GM18909 (cell line): ENCODE measurements around the gene PODXL2.
A peak's percentile ranks its signal among the peaks of the same experiment; 100 is the strongest.
"Not testable (repeated sequence)": the region's sequence is repeated elsewhere in the genome, so short reads cannot be mapped to it uniquely, and the experiment has no call there.

Experiments used
- ATAC-seq: cut with Tn5 transposase; IDR thresholded peaks from one replicate; pipeline ENCODE4 v1.9.1; 2021; ENCODE audit warnings: mild to moderate bottlenecking; ENCODE audit not compliant: unreplicated experiment, poor library complexity

PODXL2 gene

DNA sequence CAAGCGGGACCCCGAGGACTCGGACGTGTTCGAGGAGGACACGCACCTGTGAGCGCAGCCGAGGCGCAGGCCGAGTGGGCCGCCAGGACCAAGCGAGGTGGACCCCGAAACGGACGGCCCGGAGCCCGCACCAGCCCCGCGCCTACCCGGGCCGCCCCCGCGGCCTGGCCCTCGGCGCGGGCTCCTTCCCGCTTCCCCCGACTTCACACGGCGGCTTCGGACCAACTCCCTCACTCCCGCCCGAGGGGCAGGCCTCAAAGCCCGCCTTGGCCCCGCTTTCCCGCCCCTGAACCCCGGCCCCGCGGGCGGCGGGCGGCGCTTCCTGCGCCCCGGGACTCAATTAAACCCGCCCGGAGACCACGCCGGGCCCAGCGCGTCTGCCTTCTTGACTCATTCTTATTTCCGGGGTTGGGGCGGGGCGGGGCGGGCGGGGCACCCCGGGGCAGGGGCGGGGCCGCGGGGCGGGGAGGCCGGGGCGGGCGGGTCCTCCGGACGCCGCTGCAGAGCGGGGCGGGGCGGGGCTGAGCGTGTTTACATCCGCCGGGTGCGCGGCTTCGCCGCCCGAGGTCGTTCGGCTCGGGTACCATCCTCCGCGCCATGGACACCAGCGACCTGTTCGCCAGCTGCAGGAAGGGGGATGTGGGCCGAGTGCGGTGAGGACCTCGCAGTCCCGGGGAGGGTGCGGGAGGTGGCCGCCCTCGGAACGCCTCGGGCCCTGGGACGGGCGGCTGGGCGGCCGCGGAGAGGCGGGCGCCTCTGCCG, 43.6 kb downstream of the PODXL2 start, which contains the start of gene ABTB1:
Gene ABTB1, plus strand, starts transcription at position 524 of the 762 bp plus-strand sequence. Its CDS starts 74 bp downstream, at position 598.
- ATAC-seq: peak; percentile 58

- peak; percentile 31 for ATAC-seq
Observed at GRCh38 chr3:127673191-127674100, 44.5 kb downstream of the PODXL2 start.

- no peak for ATAC-seq
Observed at GRCh38 chr3:127674101-127674721, 45.2 kb downstream of the PODXL2 start.

GRCh38 chr3:127674790-127675189, 45.8 kb downstream of the PODXL2 start:
- ATAC-seq: no peak

GRCh38 chr3:127675651-127676391, 46.8 kb downstream of the PODXL2 start:
- no peak for ATAC-seq

DNA sequence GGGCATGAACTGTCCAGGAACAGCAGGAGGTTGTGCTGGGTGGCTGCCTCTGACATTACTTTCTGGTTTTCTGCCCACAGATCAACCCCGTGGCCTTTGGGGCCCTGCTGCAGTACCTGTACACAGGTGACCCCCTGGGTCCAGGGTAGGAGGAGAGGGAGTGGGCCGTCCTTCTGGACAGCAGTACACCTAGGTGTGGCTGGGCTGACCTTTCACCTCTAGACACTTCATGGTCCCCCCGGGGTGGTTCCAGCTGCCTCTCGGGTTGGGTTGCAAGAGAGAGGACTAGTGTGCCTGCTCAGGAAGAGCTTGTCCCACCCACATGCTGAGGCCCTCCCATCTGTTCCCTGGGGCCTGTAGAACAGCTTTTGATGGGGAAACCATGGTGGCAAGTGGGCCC, 47.5 kb downstream of the PODXL2 start:
- ATAC-seq: no peak

DNA sequence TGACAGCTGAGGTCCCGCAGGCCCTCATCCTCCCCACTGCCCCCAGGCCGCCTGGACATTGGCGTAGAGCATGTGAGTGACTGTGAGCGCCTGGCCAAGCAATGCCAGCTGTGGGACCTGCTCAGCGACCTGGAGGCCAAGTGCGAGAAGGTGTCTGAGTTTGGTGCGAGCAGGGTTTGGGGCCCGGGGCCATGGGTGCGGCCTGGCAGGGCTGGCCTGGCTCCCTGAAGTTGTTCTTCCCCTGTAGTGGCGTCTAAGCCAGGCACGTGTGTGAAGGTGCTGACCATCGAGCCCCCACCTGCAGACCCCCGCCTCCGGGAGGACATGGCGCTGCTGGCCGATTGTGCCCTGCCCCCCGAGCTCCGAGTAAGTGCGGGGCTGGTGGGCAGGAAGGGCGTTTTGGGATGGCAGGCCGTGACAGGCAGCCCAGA, 48.0 kb downstream of the PODXL2 start:
- ATAC-seq: no peak

- no peak for ATAC-seq
Observed at GRCh38 chr3:127677541-127678314, 48.7 kb downstream of the PODXL2 start.

DNA sequence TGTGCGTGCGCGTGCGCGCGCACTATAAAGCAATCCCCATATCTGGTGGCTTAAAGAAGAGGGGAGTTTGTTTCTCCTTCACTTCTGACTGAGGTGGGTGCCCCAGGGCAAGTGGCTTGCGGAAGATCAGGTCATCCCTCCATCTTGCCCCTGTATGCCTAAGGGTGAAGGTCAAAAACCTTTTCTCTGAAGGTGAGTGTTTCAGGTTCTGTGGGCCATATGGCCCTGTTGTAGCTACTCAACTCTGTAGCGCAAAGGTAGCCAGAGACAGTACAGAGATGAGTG, 49.3 kb downstream of the PODXL2 start:
- ATAC-seq: no peak

DNA sequence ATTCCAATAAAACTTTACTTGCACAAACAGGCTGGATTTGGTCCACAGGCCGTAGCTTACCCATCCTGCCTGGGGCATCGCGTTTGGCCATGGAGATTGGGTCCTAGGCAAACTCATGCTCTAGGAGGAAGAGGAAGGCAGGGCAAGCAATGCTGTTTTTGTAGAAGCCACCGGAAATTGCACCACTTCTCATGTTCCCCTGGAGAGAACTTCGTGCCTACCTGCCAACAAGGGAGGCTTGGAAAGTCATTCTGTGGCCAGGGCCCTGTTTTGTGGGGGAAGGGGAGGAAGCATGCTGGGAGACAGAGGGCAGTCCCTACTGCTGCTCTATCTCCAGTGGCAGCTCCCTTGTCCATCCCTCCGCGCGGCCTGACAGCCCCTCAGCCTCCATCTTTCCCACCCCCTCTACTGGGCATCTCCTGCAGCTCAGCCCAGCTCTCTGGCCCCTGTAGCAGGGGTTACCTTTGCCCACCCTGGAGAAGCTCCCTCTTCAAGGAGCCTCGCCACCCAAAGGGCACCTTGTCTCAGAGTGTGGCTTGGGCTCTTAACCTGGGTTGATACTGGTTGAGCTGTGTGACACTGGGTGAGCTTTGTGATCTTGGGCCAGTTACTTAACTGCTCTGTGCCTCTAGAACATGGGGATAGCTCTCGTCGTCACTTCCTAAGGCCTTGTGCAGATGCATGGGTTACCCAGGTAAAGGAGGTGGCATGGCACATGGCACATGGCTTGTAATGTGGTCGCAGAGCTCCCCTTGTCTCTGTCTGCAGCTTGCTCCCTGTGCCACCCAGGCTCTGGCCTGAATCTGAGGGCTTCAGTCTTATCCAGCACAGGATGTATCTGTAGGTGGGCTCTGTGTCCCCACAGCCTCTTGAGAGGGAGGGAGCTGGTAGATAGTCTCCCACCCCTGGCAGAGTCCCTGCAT, 49.9 kb downstream of the PODXL2 start:
- no peak for ATAC-seq

GRCh38 chr3:127679534-127680145, 50.7 kb downstream of the PODXL2 start:
- no peak for ATAC-seq

DNA sequence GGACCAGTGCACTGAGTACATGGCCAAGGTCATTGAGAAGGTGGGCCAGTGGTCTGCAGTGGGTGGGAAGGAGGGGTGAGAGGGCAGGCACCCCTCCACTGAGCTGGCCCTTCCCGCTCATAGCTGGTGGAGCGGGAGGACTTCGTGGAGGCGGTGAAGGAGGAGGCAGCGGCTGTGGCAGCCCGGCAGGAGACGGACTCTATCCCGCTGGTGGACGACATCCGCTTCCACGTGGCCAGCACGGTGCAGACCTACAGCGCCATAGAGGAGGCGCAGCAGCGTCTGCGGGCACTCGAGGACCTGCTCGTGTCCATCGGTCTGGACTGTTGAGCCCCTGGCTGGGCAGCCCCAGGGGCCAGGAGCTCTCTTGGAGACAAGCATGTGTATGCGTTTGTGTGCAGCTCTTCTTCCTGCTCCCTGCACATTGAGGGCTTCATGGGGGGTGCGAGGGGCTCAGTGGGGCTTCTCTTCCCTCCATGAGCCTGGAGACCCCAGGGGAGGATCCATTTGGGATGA, 51.2 kb downstream of the PODXL2 start:
- ATAC-seq: no peak

GRCh38 chr3:127680798-127681221, 51.8 kb downstream of the PODXL2 start:
- ATAC-seq: no peak

- not testable (repeated sequence) for ATAC-seq
Observed at GRCh38 chr3:127682175-127682554, 53.2 kb downstream of the PODXL2 start.

- ATAC-seq: no peak
Observed at GRCh38 chr3:127682561-127682960, 53.6 kb downstream of the PODXL2 start.

GRCh38 chr3:127684871-127685707, 56.1 kb downstream of the PODXL2 start:
- ATAC-seq: no peak
